Hepatocyte (in vitro differentiated cells): ENCODE results near the gene SHPK. TPM values are rescaled to one million over a fixed set of nuclear protein-coding genes. Genes with fewer than 3 reads are reported as not detected.

Experiments used
- DNase-seq: peaks from one replicate; pipeline ENCODE4 v3.0.0-alpha.2; 2016; ENCODE audit warnings: low spot score
- H2AFZ ChIP-seq: fragments of 200-600 bp; sonication (generic); 2 replicates; pipeline ENCODE4 v1.6.0; 2016; ENCODE audit warnings: antibody characterized with exemption, mild to moderate bottlenecking
- H3K27ac ChIP-seq: fragments of 200-600 bp; sonication (generic); 2 replicates; pipeline ENCODE4 v1.5.1; 2016; ENCODE audit warnings: mild to moderate bottlenecking
- H3K27me3 ChIP-seq: fragments of 200-600 bp; sonication (generic); 2 replicates; pipeline ENCODE4 v1.6.1; 2016
- H3K36me3 ChIP-seq: fragments of 200-600 bp; sonication (generic); replicated peaks from 2 replicates; pipeline ENCODE4 v1.5.1; 2016; ENCODE audit warnings: low read depth; ENCODE audit not compliant: insufficient read depth
- H3K4me1 ChIP-seq: fragments of 200-600 bp; sonication (generic); 2 replicates; pipeline ENCODE4 v1.5.1; 2016; ENCODE audit warnings: mild to moderate bottlenecking, moderate library complexity; ENCODE audit not compliant: insufficient read depth
- H3K4me2 ChIP-seq: fragments of 200-600 bp; sonication (generic); 2 replicates; pipeline ENCODE4 v1.6.0; 2016
- H3K4me3 ChIP-seq: fragments of 200-600 bp; sonication (generic); 2 replicates; pipeline ENCODE4 v1.5.1; 2016; ENCODE audit warnings: mild to moderate bottlenecking
- H3K79me2 ChIP-seq: fragments of 200-600 bp; sonication (generic); 2 replicates; pipeline ENCODE4 v1.6.0; 2017; ENCODE audit warnings: mild to moderate bottlenecking
- H3K9me2 ChIP-seq: fragments of 200-600 bp; sonication (generic); replicated peaks from 2 replicates; pipeline ENCODE4 v1.6.0; 2017; ENCODE audit warnings: mild to moderate bottlenecking; ENCODE audit not compliant: insufficient read depth
- H3K9me3 ChIP-seq: fragments of 200-600 bp; sonication (generic); 2 replicates; pipeline ENCODE4 v1.5.1; 2016; ENCODE audit warnings: low read depth, mild to moderate bottlenecking
- H4K20me1 ChIP-seq: fragments of 200-600 bp; sonication (generic); 2 replicates; pipeline ENCODE4 v1.6.0; 2016; ENCODE audit warnings: mild to moderate bottlenecking; ENCODE audit not compliant: insufficient read depth, poor library complexity, severe bottlenecking
- CTCF ChIP-seq: fragments of 200-600 bp; sonication (generic); IDR thresholded peaks from 2 replicates; pipeline ENCODE4 v1.5.1; 2016; ENCODE audit warnings: antibody characterized with exemption, mild to moderate bottlenecking; ENCODE audit not compliant: poor library complexity
- EZH2 ChIP-seq: fragments of 200-600 bp; sonication (generic); IDR thresholded peaks from 2 replicates; pipeline ENCODE4 v1.6.1; 2016; ENCODE audit warnings: antibody characterized with exemption, mild to moderate bottlenecking, borderline replicate concordance
- EZH2phosphoT487 ChIP-seq: fragments of 200-600 bp; sonication (generic); IDR thresholded peaks from one replicate; pipeline ENCODE4 v1.6.1; 2018; ENCODE audit warnings: antibody characterized with exemption, mild to moderate bottlenecking, low read depth, moderate library complexity; ENCODE audit not compliant: unreplicated experiment, severe bottlenecking
- WGBS: methylation state at CpG from one replicate; pipeline ENCODE4 v1.1.6; 2016; ENCODE audit warnings: low lambda C conversion rate; ENCODE audit errors: missing lambda C conversion rate; 5-methylcytosine and 5-hydroxymethylcytosine counted together
- polyA plus RNA-seq: library from polyadenylated mRNA; unstranded; fragments of >200 nt; fragmentation: Nextera tagmentation; extraction: Ambion mirVana; gene quantifications from 2 replicates; pipeline ENCODE4 v1.2.1, GENCODE V29; 2016
- total RNA-seq: library from RNA; depleted of rRNA; stranded (reverse); fragments of >200 nt; gene quantifications from 2 replicates; pipeline ENCODE4 v1.2.3, GENCODE V29; 2014

Gene SHPK
- total and polyA plus RNA-seq, 2 experiments from 2014 or later: 9.1 to 14.1 TPM

DNA sequence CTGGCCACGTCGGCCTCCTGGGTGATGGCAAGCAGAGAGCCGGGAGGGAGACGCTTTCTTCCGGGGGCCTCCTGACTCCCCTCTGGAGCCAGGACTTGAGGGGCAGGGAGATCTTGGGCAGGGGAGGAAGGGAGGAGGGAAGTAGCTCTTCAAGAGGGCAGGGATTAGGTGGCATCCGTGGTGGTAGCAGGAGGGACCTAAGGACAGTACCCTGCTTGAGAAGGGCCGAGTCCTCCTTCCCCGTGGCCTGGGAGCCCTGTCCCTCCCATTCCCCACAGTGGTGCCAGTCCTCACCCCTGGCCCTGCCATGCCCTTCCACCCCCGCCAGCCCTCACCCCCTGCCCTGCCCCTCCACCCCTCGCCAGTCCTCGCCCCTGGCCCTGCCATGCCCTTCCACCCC lies 19.7 kb upstream of the SHPK start:
- Histone ChIP-seq H3K9me2 (no peaks in the 10 kb centered on the region), H4K20me1 (no peaks in the 10 kb centered on the region), H3K9me3 (no peaks in the 10 kb centered on the region), H3K4me3 (no peak overlapping the region), H3K27me3 (no peaks in the 10 kb centered on the region), H3K4me2 (no peak overlapping the region), H3K4me1 (peaks cover 19% of the 10 kb centered on the region), H3K79me2 (no peaks in the 10 kb centered on the region), H3K36me3 (no peaks in the 10 kb centered on the region), H3K27ac (no peak overlapping the region), H2AFZ (no peak overlapping the region)
- no peak for DNase-seq
- TF ChIP-seq EZH2: no peak
- no peak for TF ChIP-seq CTCF
- TF ChIP-seq EZH2phosphoT487: no peak
- 89% methylated on average over 6 of the region's 11 CpGs for WGBS

GRCh38 chr17:3647769-3648555 lies 11.9 kb upstream of the SHPK start:
- peak; percentile 81 for DNase-seq
- Histone ChIP-seq H3K9me3 (no peaks in the 10 kb centered on the region), H3K27ac (no peak overlapping the region), H3K4me1 (peaks cover 3% of the 10 kb centered on the region), H3K9me2 (no peaks in the 10 kb centered on the region), H2AFZ (no peak overlapping the region), H3K36me3 (no peaks in the 10 kb centered on the region), H4K20me1 (no peaks in the 10 kb centered on the region), H3K4me3 (no peak overlapping the region), H3K79me2 (no peaks in the 10 kb centered on the region), H3K27me3 (no peaks in the 10 kb centered on the region), H3K4me2 (no peak overlapping the region)
- TF ChIP-seq CTCF: peak; percentile 59
- TF ChIP-seq EZH2: no peak
- 62% methylated on average over 20 of the region's 20 CpGs for WGBS

GRCh38 chr17:3647251-3647650 lies 11.2 kb upstream of the SHPK start:
- H3K27me3 ChIP-seq: no peaks in the 10 kb centered on the region
- no peak overlapping the region for H3K27ac ChIP-seq
- no peak overlapping the region for H3K4me2 ChIP-seq
- peaks cover 3% of the 10 kb centered on the region for H3K4me1 ChIP-seq
- H4K20me1 ChIP-seq: no peaks in the 10 kb centered on the region
- no peaks in the 10 kb centered on the region for H3K36me3 ChIP-seq
- 76% methylated on average over 12 of the region's 12 CpGs for WGBS
- no peaks in the 10 kb centered on the region for H3K79me2 ChIP-seq
- H3K9me2 ChIP-seq: no peaks in the 10 kb centered on the region
- no peak overlapping the region for H3K4me3 ChIP-seq
- no peak for DNase-seq
- TF ChIP-seq EZH2: no peak
- TF ChIP-seq CTCF: no peak
- no peak for TF ChIP-seq EZH2phosphoT487
- no peak overlapping the region for H2AFZ ChIP-seq
- H3K9me3 ChIP-seq: no peaks in the 10 kb centered on the region

DNA sequence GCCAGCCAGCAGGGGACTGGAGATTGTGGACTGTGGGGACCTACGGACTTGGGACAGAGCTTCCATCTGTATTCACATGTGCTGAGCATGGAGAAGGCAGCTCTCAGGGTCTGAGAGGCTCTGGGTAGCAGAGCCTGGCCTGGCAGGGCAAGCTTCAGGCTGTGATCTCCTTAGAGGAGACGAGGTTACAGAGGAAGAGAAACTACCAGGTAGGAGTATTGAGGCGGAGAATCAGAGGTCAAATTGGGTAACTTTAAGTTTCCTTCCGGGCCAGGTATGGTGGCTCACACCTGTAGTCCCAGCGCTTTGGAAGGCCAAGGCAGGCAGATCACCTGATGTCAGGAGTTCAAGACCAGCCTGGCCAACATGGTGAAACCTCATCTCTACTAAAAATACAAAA lies 9.3 kb upstream of the SHPK start:
- no peak overlapping the region for H3K27ac ChIP-seq
- TF ChIP-seq EZH2 (no peak), EZH2phosphoT487 (no peak), CTCF (no peak)
- no peaks in the 10 kb centered on the region for H4K20me1 ChIP-seq
- WGBS: 57% methylated on average over 5 of the region's 5 CpGs
- no peak for DNase-seq
- no peaks in the 10 kb centered on the region for H3K36me3 ChIP-seq
- H3K27me3 ChIP-seq: no peaks in the 10 kb centered on the region
- no peaks in the 10 kb centered on the region for H3K9me2 ChIP-seq
- no peak overlapping the region for H2AFZ ChIP-seq
- H3K9me3 ChIP-seq: no peaks in the 10 kb centered on the region
- peaks cover 3% of the 10 kb centered on the region for H3K4me1 ChIP-seq
- no peak overlapping the region for H3K4me2 ChIP-seq
- no peaks in the 10 kb centered on the region for H3K79me2 ChIP-seq
- no peak overlapping the region for H3K4me3 ChIP-seq
